Endothelial cell of umbilical vein (primary cell): ENCODE measurements around the gene PPP1R7. TPM values are rescaled to one million over a fixed set of nuclear protein-coding genes. Genes with fewer than 3 reads are reported as not detected.

Experiments
- BruUV-seq: library from RNA; stranded (reverse); fragments of 400-500 nt; replicated peaks from 2 replicates; lab custom pipeline; 2021; lab: Mats Ljungman, UMichigan
- CTCF ChIA-PET: fragments of 300-600, 350-600 bp; sonication (Branson Sonifier 250); formaldehyde crosslinking; loops from one replicate; lab custom pipeline; 2021; ENCODE audit warnings: antibody characterized with exemption, inconsistent platforms; lab: Charles Lee
- POLR2A ChIA-PET: fragments of 300-600, 350-600 bp; sonication (Branson Sonifier 250); formaldehyde crosslinking; loops from one replicate; lab custom pipeline; 2021; ENCODE audit warnings: antibody characterized with exemption, inconsistent platforms; lab: Charles Lee
- DNase-seq: peaks from one replicate; pipeline ENCODE4 v3.0.0-alpha.2; 2011; ENCODE audit warnings: low read depth, low spot score
- FAIRE-seq: peaks from 2 replicates; lab custom pipeline; 2011; peaks lifted over from hg19 to GRCh38; lab: Jason Lieb, UNC
- H2AFZ ChIP-seq: 2 replicates; pipeline ENCODE4 v1.6.0; 2012; ENCODE audit warnings: low read depth, low read length, control low read depth, inconsistent platforms
- H3K27ac ChIP-seq: 2 replicates; pipeline ENCODE4 v1.5.1; 2011; ENCODE audit warnings: low read depth, mild to moderate bottlenecking, control low read depth, low read length, moderate library complexity; ENCODE audit not compliant: insufficient read depth
- H3K27me3 ChIP-seq, 2 experiments: 2 replicates each; pipeline versions ENCODE4 v1.6.0 to v1.6.1; 2011; ENCODE audit warnings: low read length in 2 of 2, mixed read lengths in 1 of 2; ENCODE audit not compliant: control insufficient read depth in 2 of 2, insufficient read depth in 2 of 2
- H3K36me3 ChIP-seq, 2 experiments: 2 replicates in 1 of 2; 3 replicates in 1 of 2; pipeline ENCODE4 v1.5.1; 2011; ENCODE audit warnings: low read length in 2 of 2, mild to moderate bottlenecking in 1 of 2, moderate library complexity in 1 of 2; ENCODE audit not compliant: control insufficient read depth in 2 of 2, insufficient read depth in 2 of 2; ENCODE audit errors: extremely low read depth in 1 of 2
- H3K4me1 ChIP-seq: 3 replicates; pipeline ENCODE4 v1.5.1; 2011; ENCODE audit warnings: mild to moderate bottlenecking, low read length; ENCODE audit not compliant: control insufficient read depth, insufficient read depth; ENCODE audit errors: extremely low read depth
- H3K4me2 ChIP-seq: 2 replicates; pipeline ENCODE4 v1.6.1; 2011; ENCODE audit warnings: low read length, control low read depth, mixed read lengths; ENCODE audit not compliant: insufficient read depth
- H3K4me3 ChIP-seq, 3 experiments: fragments of 200-600 bp in 1 of 3; sonication (generic), shearing (Covaris generic) in 1 of 3; replicated peaks in 1 of 3; 2 replicates each; pipeline ENCODE4 v1.5.1; 2011 to 2016; ENCODE audit warnings: control low read depth in 3 of 3, low read length in 3 of 3, mild to moderate bottlenecking in 2 of 3, inconsistent platforms in 1 of 3, low read depth in 1 of 3, moderate library complexity in 1 of 3; ENCODE audit not compliant: insufficient read depth in 1 of 3
- H3K79me2 ChIP-seq: 2 replicates; pipeline ENCODE4 v1.6.0; 2012; ENCODE audit warnings: low read length, inconsistent platforms; ENCODE audit not compliant: control insufficient read depth, insufficient read depth
- H3K9ac ChIP-seq: replicated peaks from 2 replicates; pipeline ENCODE3; 2011; ENCODE audit warnings: low read length, control low read depth; ENCODE audit not compliant: insufficient read depth; ENCODE audit errors: extremely low read depth
- H3K9me1 ChIP-seq: replicated peaks from 3 replicates; pipeline ENCODE4 v1.6.0; 2011; ENCODE audit warnings: mild to moderate bottlenecking, low read length; ENCODE audit not compliant: control insufficient read depth, insufficient read depth; ENCODE audit errors: extremely low read depth
- H3K9me3 ChIP-seq: replicated peaks from 2 replicates; pipeline ENCODE4 v1.5.1; 2012; ENCODE audit warnings: low read length, inconsistent platforms; ENCODE audit not compliant: control insufficient read depth, insufficient read depth
- H4K20me1 ChIP-seq: replicated peaks from 2 replicates; pipeline ENCODE3; 2011; ENCODE audit warnings: mild to moderate bottlenecking, low read length; ENCODE audit not compliant: control insufficient read depth, insufficient read depth; ENCODE audit errors: extremely low read depth
- JUN ChIP-seq: IDR thresholded peaks from 2 replicates; pipeline ENCODE4 v1.6.1; 2011; ENCODE audit warnings: borderline replicate concordance, low read depth; ENCODE audit not compliant: insufficient read length, insufficient read depth
- MYC ChIP-seq: IDR thresholded peaks from one replicate; pipeline ENCODE4 v1.6.1; 2011; ENCODE audit warnings: mild to moderate bottlenecking, low read depth, low read length
- POLR2A ChIP-seq: IDR thresholded peaks from 2 replicates; pipeline ENCODE4 v1.6.1; 2012; ENCODE audit warnings: low read depth, mild to moderate bottlenecking, control low read depth, low read length
- POLR2AphosphoS5 ChIP-seq: IDR thresholded peaks from 2 replicates; pipeline ENCODE4 v1.6.1; 2012; ENCODE audit warnings: low read depth, mild to moderate bottlenecking, control low read depth, low read length, moderate library complexity; ENCODE audit not compliant: insufficient read depth
- dilution Hi-C: fragments of 300-500 bp; cut with MboI; formaldehyde crosslinking; loops from one replicate; pipeline ENCODE4 v1.15.0; 2019; ENCODE audit warnings: low sequenced_read_pairs; ENCODE audit not compliant: extremely low pct_ligation_motif_present
- intact Hi-C: fragments of 100-400 bp; cut with micrococcal nuclease; formaldehyde crosslinking; loops from one replicate; pipeline ENCODE4 v1.10.0; 2022
- polyA plus RNA-seq, 4 experiments: library from polyadenylated mRNA; depleted of rRNA in 3 of 4; stranded (reverse) in 3 of 4; unstranded in 1 of 4; fragments of >200 nt; gene quantifications; 2 replicates each; pipeline versions ENCODE4 v1.2.1 to v1.2.3, GENCODE V29; 2011 to 2012; ENCODE audit warnings: missing spikeins in 1 of 4
- total RNA-seq: library from RNA; stranded (reverse); gene quantifications from 2 replicates; pipeline ENCODE4 v1.2.3, GENCODE V29; 2021
- TF ChIP-seq, protein P1 (sequence below), 2 donors: IDR thresholded peaks; 1 replicate in 1 of 2; 2 replicates in 1 of 2; pipeline ENCODE4 v1.5.1; 2011; ENCODE audit warnings: low read length in 2 of 2, mild to moderate bottlenecking in 2 of 2, moderate library complexity in 2 of 2, control low read depth in 1 of 2, inconsistent platforms in 1 of 2, low read depth in 1 of 2; ENCODE audit not compliant: insufficient read depth in 1 of 2; ENCODE audit errors: extremely low read depth in 1 of 2

The PPP1R7 gene
- total and polyA plus RNA-seq, 2 donors (not counting 3 experiments of a cell fraction or from before 2014, with no cell fraction given), result 30.3 to 60.8 TPM

DNA sequence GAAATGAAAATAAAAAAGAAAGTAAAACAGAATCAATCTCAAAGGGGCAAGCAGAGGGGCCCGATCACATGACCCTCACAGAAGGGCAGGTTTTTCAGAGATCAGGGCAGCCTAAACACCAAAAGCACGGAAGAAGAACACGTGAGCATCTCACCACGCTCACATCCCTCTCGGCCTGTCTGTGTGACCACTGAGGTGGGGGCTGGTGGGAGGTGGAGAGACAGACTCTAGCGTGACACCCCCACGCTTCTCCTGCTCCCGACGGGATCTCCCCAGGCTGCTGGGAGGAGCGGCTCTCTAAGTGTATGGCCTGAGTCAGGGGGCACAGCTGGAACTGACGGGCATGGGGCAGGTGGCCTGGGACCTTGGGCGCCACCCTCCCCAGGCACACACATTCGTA, 24.6 kb upstream of the PPP1R7 start:
- TF ChIP-seq POLR2AphosphoS5 (no peak), POLR2A (no peak), JUN (no peak), MYC (no peak)
- TF ChIP-seq, protein P1, sequence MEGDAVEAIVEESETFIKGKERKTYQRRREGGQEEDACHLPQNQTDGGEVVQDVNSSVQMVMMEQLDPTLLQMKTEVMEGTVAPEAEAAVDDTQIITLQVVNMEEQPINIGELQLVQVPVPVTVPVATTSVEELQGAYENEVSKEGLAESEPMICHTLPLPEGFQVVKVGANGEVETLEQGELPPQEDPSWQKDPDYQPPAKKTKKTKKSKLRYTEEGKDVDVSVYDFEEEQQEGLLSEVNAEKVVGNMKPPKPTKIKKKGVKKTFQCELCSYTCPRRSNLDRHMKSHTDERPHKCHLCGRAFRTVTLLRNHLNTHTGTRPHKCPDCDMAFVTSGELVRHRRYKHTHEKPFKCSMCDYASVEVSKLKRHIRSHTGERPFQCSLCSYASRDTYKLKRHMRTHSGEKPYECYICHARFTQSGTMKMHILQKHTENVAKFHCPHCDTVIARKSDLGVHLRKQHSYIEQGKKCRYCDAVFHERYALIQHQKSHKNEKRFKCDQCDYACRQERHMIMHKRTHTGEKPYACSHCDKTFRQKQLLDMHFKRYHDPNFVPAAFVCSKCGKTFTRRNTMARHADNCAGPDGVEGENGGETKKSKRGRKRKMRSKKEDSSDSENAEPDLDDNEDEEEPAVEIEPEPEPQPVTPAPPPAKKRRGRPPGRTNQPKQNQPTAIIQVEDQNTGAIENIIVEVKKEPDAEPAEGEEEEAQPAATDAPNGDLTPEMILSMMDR (IDR thresholded peaks at IDR 0.05; ENCODE audit: extremely low read depth in 1 of 2, insufficient read depth in 1 of 2, low read depth in 1 of 2, low read length in 2 of 2), result no peak
- Histone ChIP-seq H3K4me3 (no peak overlapping the region), H2AFZ (no peak overlapping the region), H3K27ac (no peak overlapping the region), H3K9ac (no peak overlapping the region), H3K9me3 (no peaks in the 10 kb centered on the region), H3K9me1 (no peaks in the 10 kb centered on the region), H3K27me3 (no peaks in the 10 kb centered on the region), H3K4me1 (no peaks in the 10 kb centered on the region), H3K36me3 (peaks cover 0 to 2% of the 10 kb centered on the region in 2 experiments), H3K4me2 (no peak overlapping the region), H4K20me1 (no peaks in the 10 kb centered on the region), H3K79me2 (no peaks in the 10 kb centered on the region)
- intact Hi-C loops, result no loop called here
- POLR2A ChIA-PET, result no interaction called here
- dilution Hi-C loops, result no loop called here
- CTCF ChIA-PET, result no interaction called here
- FAIRE-seq (no peak), DNase-seq (no peak)
- BruUV-seq, result no TSS peak

DNA sequence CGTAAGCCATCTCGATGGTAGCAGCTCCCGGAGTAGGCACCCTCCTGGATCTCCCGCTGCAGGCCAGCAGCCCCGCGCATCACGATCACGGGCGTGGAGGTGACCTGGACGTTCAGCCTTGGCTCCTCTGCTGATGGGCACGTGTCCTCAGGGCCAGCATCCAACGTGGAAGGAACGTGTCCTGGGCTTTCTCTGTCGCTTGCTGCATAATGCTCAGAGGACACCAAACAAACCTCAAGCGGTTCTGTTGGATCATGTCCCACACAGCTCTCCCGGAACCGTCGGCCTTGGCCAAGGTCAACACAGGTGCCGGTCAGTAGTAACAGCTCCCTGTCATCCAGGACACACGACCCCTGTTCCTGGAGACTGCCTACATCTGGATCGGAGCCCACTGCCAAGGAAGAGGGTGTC, 24.1 kb upstream of the PPP1R7 start:
- no peak for DNase-seq
- dilution Hi-C loops, result no loop called here
- no peak for FAIRE-seq
- Histone ChIP-seq H3K4me1 (no peaks in the 10 kb centered on the region), H3K9me3 (no peaks in the 10 kb centered on the region), H4K20me1 (no peaks in the 10 kb centered on the region), H3K4me2 (no peak overlapping the region), H3K27ac (no peak overlapping the region), H3K9me1 (no peaks in the 10 kb centered on the region), H3K9ac (no peak overlapping the region), H2AFZ (no peak overlapping the region), H3K79me2 (no peaks in the 10 kb centered on the region), H3K4me3 (no peak overlapping the region), H3K27me3 (no peaks in the 10 kb centered on the region), H3K36me3 (peaks cover 0 to 2% of the 10 kb centered on the region in 2 experiments)
- CTCF ChIA-PET, result no interaction called here
- POLR2A ChIA-PET, result no interaction called here
- TF ChIP-seq POLR2A, result no peak
- TF ChIP-seq, protein P1 (IDR thresholded peaks at IDR 0.05; ENCODE audit: extremely low read depth in 1 of 2, insufficient read depth in 1 of 2, low read depth in 1 of 2, low read length in 2 of 2), result no peak
- BruUV-seq, result no TSS peak
- intact Hi-C loops, result no loop called here
